Activated T-helper 1 cell treated with anti-CD3 and anti-CD28 coated beads, Interleukin-2, amount 50 U/mL, for 16 hours (primary cell): ENCODE measurements around the gene HSD3B7.

ENCODE experiments used
- DNase-seq, 2 donors: peaks; one replicate each; pipeline ENCODE4 v3.0.0-alpha.2; 2020; ENCODE audit warnings: low read depth in 1 of 2, low spot score in 1 of 2

HSD3B7 gene

DNA sequence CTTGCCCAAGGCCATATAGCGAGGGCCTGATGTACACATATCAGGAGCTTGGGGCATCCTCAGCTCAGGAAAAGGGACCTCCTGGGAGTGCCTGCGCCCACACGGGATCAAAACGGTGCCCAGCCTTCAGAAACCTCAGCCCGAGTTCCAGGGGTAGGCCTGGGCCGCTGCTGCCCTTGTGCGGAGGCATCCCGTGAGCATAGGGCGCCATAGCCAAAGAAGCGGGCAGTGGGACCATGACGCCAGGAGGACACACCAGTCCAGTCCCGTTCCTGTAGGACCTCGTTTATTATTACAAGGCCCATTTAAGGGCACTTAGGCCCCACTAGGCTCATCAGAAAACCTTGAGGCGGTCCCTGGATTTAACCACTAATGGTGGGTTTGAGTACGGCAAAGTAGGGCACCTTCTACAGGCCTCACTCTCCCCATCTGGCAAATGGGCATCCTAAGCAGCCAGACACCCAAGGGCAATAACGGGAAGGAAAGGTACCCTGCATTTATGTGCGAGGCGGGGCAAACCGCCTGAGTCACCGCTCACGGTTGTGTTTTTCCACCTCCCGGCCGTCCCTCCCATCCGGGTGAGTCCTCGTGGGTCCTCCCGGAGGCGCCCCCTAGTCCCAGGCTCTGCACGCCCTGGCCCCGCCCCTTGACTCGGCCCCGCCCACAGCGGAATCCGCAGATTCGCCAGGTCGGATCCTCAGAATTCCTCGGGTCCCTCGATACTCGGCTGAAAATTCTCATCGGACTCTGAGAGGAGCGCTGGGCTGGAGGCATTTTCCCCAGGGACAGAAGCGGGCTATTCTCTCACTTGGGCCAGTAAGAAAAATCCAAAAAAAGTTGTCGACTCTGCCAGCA lies 28.2 kb upstream of the HSD3B7 start:
- peak; percentile 77 to 83 for DNase-seq

DNA sequence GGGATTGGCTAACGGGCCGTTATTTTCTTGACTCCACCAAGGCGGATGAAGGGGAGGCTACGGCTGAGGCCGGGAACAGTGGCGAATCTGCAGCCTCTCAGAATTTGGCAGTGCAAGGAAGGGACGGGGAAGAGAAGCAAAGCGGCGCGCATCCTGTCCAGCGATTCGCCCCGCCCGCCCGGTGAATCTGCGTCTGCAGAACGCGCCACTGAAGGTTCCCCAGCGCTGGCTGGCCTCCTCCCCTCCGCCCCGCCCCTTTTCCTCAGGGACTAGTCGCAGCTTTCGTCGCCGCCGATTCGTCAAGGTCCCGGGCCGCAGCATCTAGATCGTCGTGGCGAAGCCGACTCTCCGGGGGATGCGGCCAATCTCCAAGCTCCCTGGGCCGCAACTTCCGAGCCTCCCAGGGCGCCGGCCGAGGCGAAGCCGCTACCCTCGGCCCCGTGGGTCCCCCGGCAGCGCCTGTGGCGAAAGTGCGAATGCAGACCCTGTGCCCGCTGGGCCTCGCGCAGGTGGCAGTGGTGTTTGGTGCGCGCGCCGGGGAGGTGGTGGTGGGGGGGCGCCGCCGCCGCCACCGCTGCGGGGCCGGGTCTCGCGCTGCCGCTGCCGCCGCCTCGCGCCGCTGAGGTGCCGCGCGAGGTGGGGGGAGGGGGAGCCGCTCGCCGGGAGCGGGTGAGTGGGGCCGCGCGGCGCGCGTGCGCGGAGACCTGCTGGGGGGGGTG lies 27.4 kb upstream of the HSD3B7 start, which contains the start of gene SETD1A:
SETD1A (plus strand) TSS at position 299 of the 719 bp plus-strand sequence. CDS start 978 bp downstream, outside the sequence.
- DNase-seq, result peak; percentile 92 to 96

DNA sequence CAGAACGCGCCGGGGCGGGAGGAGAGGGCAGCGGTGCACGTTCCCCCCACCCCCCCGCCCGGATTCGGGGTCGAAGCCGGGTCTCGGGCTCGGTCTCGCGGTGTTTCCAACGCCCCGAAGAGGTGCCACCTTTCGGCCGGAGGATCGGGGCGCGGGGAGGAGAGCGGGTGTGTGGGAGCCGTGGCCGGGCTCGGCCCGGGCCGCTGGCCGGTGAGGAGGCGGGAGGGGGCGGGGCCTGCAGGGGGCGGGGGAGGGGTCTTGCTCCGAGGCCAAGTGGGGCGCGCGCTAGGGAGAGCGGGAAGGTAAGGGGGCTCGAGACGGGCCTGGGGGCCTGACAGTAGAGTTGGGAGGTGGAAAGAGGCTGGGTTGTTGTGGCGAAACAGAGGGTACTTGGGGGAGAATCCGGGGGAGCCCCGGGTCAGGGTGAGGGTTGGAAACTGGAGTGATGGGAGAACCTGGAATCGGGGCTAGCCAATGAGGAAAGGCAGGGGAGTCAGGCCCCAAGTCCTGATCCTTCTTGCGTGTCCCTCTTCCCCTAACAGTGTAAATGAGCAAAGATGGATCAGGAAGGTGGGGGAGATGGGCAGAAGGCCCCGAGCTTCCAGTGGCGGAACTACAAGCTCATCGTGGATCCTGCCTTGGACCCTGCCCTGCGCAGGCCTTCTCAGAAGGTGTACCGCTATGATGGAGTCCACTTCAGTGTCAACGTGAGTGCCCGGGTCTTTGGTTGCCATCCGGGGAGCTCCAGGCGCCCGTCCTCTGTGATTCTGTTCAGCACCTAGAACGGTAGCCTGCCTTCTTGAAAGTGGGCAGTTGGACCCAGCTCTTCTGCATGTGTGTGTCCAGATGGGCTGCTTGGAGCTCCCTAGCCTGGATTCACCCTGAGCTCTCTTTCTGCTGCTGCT lies 26.6 kb upstream of the HSD3B7 start:
- no peak for DNase-seq

DNA sequence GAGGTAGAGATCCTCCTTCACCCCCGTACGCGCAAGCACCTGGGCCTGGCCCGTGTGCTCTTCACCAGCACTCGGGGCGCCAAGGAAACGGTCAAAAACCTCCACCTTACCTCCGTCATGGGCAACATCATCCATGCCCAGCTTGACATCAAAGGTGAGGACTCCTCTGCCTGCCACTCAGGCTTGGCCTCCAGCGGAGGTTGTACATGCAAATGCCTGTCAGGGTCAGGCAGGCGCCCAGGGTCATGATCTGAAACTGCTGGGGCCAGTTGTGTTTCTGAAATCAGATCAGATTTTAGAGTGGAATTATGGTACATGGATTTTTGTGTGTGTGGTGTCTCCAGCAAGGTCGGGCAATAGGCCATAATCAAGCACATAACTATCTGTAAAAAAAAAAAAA lies 23.6 kb upstream of the HSD3B7 start:
- no peak for DNase-seq

DNA sequence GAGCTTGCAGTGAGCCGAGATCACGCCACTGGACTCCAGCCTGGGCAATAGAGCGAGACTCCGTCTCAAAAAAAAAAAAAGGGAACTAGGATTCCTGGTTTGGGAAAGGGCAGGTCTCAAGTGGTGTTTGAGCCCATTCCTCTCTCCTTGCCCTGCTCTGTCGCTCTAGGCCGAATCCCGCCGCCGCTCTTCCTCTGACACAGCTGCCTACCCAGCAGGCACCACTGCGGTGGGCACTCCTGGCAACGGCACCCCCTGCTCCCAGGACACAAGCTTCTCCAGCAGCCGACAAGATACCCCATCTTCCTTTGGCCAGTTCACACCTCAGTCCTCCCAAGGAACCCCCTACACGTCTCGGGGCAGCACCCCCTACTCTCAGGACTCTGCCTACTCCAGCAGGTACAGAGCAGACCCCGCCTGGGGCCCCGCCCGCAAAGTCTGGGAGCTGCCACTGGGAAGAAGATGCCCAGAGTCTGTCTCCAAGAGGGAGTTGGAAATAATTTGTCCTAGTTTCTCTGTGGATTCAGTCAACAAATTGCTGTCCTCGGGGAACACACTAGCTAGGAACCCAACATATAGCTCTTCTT lies 21.0 kb upstream of the HSD3B7 start:
- DNase-seq, result no peak

DNA sequence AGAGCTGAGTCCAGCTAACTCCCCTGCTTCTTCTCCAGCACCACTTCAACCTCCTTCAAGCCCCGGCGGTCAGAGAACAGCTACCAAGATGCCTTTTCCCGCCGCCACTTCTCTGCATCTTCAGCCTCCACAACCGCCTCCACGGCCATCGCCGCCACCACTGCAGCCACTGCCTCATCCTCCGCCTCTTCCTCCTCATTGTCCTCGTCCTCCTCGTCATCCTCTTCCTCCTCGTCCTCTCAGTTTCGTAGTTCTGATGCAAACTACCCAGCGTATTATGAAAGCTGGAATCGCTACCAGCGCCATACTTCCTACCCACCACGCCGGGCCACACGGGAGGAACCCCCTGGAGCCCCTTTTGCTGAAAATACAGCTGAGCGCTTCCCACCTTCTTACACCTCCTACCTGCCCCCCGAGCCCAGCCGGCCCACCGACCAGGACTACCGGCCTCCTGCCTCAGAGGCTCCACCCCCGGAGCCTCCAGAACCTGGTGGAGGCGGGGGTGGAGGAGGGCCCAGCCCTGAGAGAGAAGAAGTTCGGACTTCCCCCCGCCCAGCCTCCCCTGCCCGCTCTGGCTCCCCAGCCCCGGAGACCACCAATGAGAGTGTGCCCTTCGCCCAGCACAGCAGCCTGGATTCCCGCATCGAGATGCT lies 20.3 kb upstream of the HSD3B7 start:
- no peak for DNase-seq

DNA sequence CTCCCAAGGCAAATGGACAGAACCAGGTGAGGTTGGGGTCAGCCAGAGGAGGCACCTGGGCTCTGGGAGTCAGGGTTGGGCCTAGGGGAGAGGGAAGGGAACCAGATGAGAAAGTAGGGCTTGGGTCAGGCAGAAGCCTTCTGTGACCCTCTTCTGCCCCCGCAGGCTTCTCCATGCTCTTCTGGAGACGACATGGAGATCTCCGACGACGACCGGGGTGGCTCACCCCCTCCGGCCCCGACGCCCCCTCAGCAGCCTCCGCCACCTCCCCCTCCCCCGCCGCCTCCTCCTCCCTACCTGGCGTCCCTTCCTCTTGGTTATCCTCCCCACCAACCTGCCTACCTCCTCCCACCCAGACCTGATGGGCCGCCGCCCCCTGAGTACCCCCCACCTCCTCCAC lies 19.6 kb upstream of the HSD3B7 start:
- no peak for DNase-seq

DNA sequence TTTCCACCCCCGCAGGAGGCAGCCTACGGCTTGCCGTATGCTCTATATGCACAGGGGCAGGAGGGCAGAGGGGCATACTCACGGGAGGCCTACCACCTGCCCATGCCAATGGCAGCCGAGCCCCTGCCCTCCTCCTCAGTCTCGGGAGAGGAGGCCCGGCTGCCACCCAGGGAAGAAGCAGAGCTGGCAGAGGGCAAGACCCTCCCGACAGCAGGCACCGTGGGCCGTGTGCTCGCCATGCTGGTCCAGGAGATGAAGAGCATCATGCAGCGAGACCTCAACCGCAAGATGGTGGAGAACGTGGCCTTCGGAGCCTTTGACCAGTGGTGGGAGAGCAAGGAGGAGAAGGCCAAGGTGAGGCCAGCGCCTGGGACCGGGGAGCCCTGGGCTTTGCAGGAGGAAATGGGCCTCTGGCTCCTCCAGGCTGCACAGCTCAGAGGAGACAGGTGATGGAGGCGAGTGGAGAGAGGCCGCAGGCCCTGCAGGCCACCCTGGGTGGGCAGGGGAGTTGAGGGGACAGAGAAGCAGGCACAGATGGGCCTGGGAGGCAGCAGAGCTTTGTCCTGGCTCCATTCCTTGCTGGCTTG lies 18.9 kb upstream of the HSD3B7 start:
- DNase-seq, result no peak

DNA sequence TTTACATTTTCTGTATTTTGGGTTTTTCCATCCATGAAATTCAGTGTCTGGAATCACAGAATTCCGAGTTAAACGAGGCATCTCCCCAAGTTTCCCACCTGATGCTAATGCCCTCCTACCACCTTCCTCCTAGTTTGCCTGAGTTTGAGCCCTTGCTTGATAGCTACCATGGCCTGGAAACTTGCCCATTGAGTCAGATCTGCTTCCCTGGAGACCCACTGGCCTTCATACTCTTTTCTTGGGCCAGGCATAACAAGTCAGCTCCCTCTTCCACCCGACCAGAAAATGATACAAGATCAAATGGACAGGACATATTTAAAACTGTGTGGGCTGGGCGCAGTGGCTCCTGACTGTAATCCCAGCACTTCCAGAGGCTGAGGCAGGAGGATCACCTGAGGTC lies 17.2 kb upstream of the HSD3B7 start:
- DNase-seq, result no peak

DNA sequence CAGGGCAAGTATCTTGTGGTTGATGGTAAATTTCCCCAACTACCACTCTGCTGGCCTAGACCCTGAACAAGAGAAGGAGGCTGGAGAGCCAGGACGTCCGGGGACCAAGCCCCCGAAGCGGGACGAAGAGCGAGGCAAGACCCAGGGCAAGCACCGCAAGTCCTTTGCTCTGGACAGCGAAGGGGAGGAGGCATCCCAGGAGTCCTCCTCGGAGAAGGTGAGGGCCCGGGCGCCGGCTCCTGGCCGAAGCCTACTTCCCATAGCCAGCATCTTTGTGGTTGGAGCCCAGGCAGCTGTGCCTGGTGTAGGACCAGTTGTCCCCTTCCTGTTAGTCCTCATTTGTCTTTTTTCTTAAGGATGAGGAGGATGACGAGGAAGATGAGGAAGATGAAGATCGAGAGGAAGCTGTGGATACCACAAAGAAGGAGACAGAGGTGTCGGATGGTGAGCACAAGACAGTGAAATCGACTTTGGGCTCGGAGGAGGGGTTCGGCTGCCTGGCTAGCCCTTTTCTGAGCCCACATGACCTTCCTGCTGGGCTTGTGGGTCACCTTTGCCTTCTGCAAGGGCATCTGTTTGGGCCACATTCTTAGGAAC lies 15.7 kb upstream of the HSD3B7 start:
- DNase-seq, result no peak

DNA sequence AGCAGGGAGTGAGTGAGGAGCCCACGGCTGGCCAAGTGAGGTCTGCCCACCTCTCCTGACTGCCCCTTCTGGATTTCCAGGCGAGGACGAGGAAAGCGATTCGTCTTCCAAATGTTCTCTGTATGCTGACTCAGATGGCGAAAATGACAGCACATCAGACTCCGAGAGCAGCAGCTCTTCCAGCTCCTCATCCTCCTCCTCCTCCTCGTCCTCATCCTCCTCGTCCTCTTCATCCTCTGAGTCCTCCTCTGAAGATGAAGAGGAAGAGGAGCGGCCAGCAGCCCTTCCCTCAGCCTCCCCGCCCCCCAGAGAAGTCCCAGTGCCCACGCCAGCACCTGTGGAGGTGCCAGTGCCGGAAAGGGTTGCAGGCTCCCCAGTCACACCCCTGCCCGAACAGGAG lies 13.7 kb upstream of the HSD3B7 start:
- DNase-seq, result no peak

DNA sequence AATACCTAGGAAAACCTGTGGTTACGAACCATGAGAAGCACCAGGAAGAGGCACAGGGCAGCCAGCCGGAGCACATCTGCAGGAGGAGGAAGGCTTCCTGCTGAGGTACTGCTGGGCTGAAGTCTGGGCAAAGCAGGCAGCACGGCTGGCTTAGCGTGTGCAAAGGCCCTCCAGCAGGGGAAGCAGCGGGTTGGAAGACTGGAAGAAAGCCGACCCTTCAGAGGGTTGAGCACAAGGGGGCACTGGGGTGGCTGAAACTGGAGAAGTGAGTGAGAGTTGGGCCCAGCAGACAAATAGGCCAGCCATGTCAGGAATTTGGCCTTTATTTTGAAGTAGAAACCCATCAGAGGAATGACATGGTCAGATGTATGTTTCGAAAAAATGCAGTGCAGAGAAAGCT lies 12.1 kb upstream of the HSD3B7 start:
- no peak for DNase-seq

DNA sequence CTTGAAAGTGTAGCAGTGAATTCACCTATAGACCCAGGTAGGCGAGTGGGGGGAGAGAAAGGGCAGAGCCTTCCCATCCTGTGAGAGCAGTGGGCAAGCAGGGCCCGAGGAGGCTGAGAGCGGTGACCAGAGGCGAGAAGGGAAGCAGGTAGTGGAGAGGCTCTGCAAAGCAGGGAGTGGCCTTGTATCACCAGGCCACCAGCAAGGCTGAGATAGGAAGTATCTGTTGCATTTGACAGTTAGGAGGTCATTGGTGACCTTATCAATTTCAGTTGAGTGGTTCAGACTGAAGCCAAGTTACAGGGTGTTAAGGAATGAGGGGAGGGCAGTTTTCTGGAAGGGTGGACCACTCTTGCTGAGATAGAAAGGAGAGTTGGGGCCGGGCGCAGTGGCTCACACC lies 10.7 kb upstream of the HSD3B7 start:
- no peak for DNase-seq

DNA sequence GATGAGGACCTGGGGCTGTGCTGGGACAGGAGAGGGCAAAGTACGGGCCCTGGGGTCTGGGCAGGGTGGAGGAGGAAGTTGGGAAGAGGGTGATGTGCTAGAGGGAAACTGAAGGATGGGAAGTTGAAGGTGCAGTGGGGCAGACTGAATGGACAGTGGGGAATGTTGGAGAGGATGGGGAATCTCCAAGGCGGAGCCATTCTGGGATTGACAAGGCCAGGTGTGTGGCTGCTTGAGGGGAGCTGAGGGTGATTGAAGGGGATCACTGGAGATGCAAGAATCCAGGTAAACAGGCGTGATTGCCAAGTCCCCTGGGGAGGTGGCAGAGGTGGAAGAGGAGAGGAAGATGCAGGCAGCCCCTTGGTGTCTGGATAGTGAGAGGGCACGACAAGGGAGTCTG lies 8.5 kb upstream of the HSD3B7 start:
- DNase-seq, result no peak

DNA sequence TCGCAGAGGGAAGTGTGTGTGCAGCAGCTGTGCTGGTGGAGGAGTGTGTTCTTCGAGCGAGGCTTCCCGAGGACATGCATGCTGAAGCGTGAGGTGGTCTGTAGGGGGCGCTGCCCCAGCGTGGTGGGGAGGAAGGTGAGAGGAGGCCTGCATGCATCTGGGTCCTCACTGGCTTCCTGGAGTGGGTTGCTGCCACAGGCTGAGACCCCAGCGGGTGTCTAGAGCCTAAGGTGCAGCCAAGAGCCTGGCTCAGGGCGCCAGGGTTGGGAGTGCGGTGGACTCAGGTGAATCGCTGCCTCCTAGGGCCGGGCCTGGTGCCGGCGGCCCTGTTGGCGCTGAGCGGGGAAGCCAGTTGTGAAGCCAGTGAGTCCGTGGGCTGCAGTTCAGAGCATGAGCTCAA lies 7.5 kb upstream of the HSD3B7 start:
- no peak for DNase-seq

DNA sequence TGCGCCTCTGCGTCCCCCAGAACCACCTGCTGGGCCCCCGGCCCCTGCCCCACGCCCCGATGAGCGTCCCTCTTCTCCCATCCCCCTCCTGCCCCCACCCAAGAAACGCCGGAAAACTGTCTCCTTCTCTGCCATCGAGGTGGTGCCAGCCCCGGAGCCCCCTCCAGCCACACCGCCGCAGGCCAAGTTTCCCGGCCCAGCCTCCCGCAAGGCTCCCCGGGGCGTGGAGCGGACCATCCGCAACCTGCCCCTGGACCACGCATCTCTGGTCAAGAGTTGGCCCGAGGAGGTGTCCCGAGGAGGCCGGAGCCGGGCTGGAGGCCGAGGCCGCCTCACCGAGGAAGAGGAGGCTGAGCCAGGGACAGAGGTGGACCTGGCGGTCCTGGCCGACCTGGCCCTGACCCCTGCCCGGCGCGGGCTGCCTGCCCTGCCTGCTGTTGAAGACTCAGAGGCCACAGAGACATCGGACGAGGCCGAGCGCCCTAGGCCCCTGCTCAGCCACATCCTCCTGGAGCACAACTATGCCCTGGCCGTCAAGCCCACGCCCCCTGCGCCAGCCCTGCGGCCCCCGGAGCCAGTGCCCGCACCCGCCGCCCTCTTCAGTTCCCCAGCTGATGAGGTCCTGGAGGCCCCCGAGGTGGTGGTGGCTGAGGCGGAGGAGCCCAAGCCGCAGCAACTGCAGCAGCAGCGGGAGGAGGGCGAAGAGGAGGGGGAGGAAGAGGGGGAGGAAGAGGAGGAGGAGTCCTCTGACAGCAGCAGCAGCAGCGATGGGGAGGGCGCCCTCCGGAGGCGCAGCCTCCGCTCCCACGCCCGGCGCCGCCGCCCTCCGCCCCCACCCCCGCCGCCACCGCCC lies 5.6 kb upstream of the HSD3B7 start:
- DNase-seq, result no peak

DNA sequence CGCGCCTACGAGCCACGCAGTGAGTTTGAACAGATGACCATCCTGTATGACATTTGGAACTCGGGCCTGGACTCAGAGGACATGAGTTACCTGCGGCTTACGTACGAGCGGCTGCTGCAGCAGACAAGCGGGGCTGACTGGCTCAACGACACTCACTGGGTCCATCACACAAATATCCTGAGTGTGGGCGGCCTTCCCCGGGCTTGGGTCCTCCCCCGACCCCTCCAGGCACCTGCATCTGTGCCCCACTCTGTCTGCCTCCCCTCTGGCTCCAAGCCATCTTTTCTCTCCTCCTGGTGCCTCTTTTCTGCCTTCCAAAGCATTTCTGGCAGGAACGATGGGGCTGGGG lies 5.0 kb upstream of the HSD3B7 start:
- no peak for DNase-seq

DNA sequence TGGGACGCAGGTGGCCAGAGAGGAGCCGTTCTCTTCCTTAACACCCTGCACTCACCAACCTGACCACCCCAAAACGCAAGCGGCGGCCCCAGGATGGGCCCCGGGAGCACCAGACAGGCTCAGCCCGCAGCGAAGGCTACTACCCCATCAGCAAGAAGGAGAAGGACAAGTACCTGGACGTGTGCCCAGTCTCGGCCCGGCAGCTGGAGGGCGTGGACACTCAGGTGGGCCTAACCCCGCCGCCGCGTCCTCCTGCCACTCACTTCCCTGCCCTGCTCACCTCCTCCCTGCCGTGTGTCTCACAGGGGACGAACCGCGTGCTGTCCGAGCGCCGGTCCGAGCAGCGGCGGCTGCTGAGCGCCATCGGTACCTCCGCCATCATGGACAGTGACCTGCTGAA lies 4.6 kb upstream of the HSD3B7 start:
- no peak for DNase-seq

DNA sequence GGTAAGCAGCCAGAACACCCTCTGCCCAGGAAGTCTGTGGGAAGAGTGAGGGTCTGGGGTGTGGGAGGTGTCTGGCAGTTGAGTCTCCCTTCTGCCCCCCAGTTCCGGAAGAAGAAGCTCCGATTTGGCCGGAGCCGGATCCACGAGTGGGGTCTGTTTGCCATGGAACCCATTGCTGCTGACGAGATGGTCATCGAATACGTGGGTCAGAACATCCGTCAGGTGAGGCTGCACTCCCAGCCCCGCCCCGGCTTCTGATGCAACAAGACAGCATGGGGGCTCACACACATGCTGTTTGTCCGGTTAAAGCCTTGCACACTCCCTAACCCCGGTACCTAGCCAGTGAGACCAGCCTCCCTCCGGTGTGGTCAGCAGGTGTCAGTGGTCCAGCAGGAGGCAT lies 4.0 kb upstream of the HSD3B7 start:
- no peak for DNase-seq
